ENCODE data around the gene ANKRD13B.

GRCh38 chr17:29612094-29612403, 19.1 kb downstream of the ANKRD13B start:
- TF ChIP-seq POLR2A (IDR thresholded peaks at IDR 0.05) = no peak
- TF ChIP-seq POLR2AphosphoS5 (IDR thresholded peaks at IDR 0.05) = no peak
